GM18519 (cell line): ENCODE measurements around the gene TUSC2.

ENCODE experiments used
- ATAC-seq: cut with Tn5 transposase; IDR thresholded peaks from one replicate; pipeline ENCODE4 v1.9.1; 2021; ENCODE audit warnings: mild to moderate bottlenecking, moderate library complexity; ENCODE audit not compliant: unreplicated experiment, low FRiP score

TUSC2 gene

GRCh38 chr3:50276762-50277101, 51.3 kb downstream of the TUSC2 start:
- ATAC-seq, result no peak

GRCh38 chr3:50275996-50276761, 51.8 kb downstream of the TUSC2 start:
- no peak for ATAC-seq

- no peak for ATAC-seq
These were observed 52.7 kb downstream of the TUSC2 start for GRCh38 chr3:50275141-50275995.
